ENCODE results near the gene ONECUT2. TPM values are rescaled to one million over a fixed set of nuclear protein-coding genes. Genes with fewer than 3 reads are reported as not detected.
"Not testable (repeated sequence)": the region's sequence is repeated elsewhere in the genome, so short reads cannot be mapped to it uniquely, and the experiment has no call there.

The ONECUT2 gene
- total RNA-seq, 4 donors from 2014 or later: under 0.01 to 0.09 (median 0.04) TPM; not detected in 1

- no peak overlapping the region for H3K27ac ChIP-seq
- TF ChIP-seq CTCF (IDR thresholded peaks at IDR 0.05) (no peak), POLR2A (IDR thresholded peaks at IDR 0.05) (no peak)
- H3K4me3 ChIP-seq: no peak overlapping the region
- H3K36me3 ChIP-seq: no peaks in the 10 kb centered on the region
- no peaks in the 10 kb centered on the region for H3K9me3 ChIP-seq
- intact Hi-C loops (cut with DNase I): no loop called here
- WGBS, 2 donors: 46 to 56% methylated on average over 6 of the region's 6 CpGs
- peaks cover 0 to 19% (median 0%) of the 10 kb centered on the region in 4 donors for H3K27me3 ChIP-seq
- no peak for DNase-seq
- H3K4me1 ChIP-seq: no peaks in the 10 kb centered on the region
Observed at GRCh38 chr18:57516056-57516455, 80.9 kb downstream of the ONECUT2 start.

- Histone ChIP-seq H3K4me3 (no peak overlapping the region), H3K9me3 (no peaks in the 10 kb centered on the region), H3K36me3 (no peaks in the 10 kb centered on the region), H3K27me3 (peaks cover 0 to 19% (median 0%) of the 10 kb centered on the region in 4 donors), H3K27ac (no peak overlapping the region), H3K4me1 (no peaks in the 10 kb centered on the region)
- 73 to 77% methylated on average over 10 of the region's 10 CpGs for WGBS, 2 donors
- TF ChIP-seq CTCF (IDR thresholded peaks at IDR 0.05) (no peak), POLR2A (IDR thresholded peaks at IDR 0.05) (no peak)
- DNase-seq: no peak
- intact Hi-C loops (cut with DNase I): no loop called here
Observed at GRCh38 chr18:57518533-57518932, 83.4 kb downstream of the ONECUT2 start.

- no peaks in the 10 kb centered on the region for H3K4me1 ChIP-seq
- WGBS, 2 donors: 55 to 75% methylated on average over 6 of the region's 7 CpGs
- TF ChIP-seq CTCF (IDR thresholded peaks at IDR 0.05) (no peak), POLR2A (IDR thresholded peaks at IDR 0.05) (no peak)
- no peak for DNase-seq
- peaks cover 0 to 19% (median 0%) of the 10 kb centered on the region in 4 donors for H3K27me3 ChIP-seq
- no peak overlapping the region for H3K27ac ChIP-seq
- H3K36me3 ChIP-seq: no peaks in the 10 kb centered on the region
- H3K4me3 ChIP-seq: no peak overlapping the region
- no peaks in the 10 kb centered on the region for H3K9me3 ChIP-seq
- intact Hi-C loops (cut with DNase I): no loop called here
Observed at GRCh38 chr18:57519668-57520424, 84.7 kb downstream of the ONECUT2 start.

GRCh38 chr18:57522348-57522747 lies 87.2 kb downstream of the ONECUT2 start:
- H3K36me3 ChIP-seq; H3K4me1 ChIP-seq; H3K9me3 ChIP-seq; intact Hi-C loops (cut with DNase I); H3K4me3 ChIP-seq; DNase-seq; H3K27ac ChIP-seq: not testable (repeated sequence)
- peaks cover 0 to 14% (median 0%) of the 10 kb centered on the region in 4 donors for H3K27me3 ChIP-seq

- no peak overlapping the region for H3K27ac ChIP-seq
- no peak overlapping the region for H3K4me3 ChIP-seq
- intact Hi-C loops (cut with DNase I): no loop called here
- no peaks in the 10 kb centered on the region for H3K9me3 ChIP-seq
- peaks cover 0 to 10% (median 0%) of the 10 kb centered on the region in 4 donors for H3K27me3 ChIP-seq
- TF ChIP-seq CTCF (IDR thresholded peaks at IDR 0.05): no peak
- TF ChIP-seq POLR2A (IDR thresholded peaks at IDR 0.05): no peak
- WGBS, 2 donors: 66 to 69% methylated on average over 10 to 11 of the region's 11 CpGs
- no peaks in the 10 kb centered on the region for H3K4me1 ChIP-seq
- DNase-seq: no peak
- H3K36me3 ChIP-seq: no peaks in the 10 kb centered on the region
Observed at GRCh38 chr18:57523171-57523956, 88.2 kb downstream of the ONECUT2 start.

All from esophagus squamous epithelium (tissue), 5 donors.